HK-2 (cell line): ENCODE results near the gene GTF3C1.

Source experiments
- DNase-seq: peaks from one replicate; pipeline ENCODE4 v3.0.0-alpha.2; 2018; ENCODE audit not compliant: unreplicated experiment

Gene GTF3C1

GRCh38 chr16:27561216-27561615, 11.5 kb upstream of the GTF3C1 start:
- no peak for DNase-seq

GRCh38 chr16:27558932-27559331, 9.2 kb upstream of the GTF3C1 start:
- DNase-seq: no peak

- DNase-seq: no peak
These were observed 8.7 kb upstream of the GTF3C1 start for GRCh38 chr16:27558434-27558833.

GRCh38 chr16:27556471-27556870, 6.8 kb upstream of the GTF3C1 start:
- DNase-seq: no peak

GRCh38 chr16:27551036-27551435, 1.3 kb upstream of the GTF3C1 start:
- no peak for DNase-seq

DNA sequence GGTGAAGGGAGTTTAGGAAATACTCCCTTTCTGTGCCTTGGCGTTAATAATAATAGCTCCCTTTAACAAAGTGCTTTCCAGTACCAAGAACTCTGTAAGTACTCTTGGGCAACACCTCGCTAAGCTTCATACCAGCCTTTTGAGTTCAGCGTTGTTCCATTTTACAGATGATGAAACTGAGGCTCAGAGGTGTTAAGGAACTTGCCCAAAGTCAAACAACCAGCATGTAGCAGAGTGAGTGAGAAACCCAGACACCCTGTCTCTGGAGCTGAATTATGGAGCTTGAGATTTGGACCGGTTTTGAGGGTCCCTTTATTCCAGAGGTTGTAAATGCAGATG, 838 bp upstream of the GTF3C1 start:
- no peak for DNase-seq

- DNase-seq: no peak
These were observed 308 bp downstream of the GTF3C1 start for GRCh38 chr16:27549464-27549745.

- DNase-seq: no peak
These were observed 1.9 kb downstream of the GTF3C1 start for GRCh38 chr16:27547851-27548250.

DNA sequence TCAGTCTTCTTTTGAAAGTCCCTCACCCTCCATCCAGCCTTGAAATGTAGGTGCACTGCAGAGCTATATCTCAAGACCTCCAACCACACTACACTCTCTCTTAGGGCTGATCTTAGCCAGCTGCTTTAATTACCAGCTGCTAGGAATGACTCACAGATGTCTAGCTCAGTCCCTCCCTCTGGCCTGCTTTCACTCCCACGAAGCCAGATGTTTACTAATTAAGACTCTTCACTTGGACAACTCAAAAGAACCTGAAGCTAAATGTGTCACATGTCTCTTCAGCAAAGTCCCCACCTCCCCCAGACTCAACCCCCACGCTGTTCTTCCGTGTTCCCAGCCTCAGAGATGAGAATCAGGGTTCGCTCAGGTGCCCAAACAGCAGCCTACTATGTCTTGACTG, 2.6 kb downstream of the GTF3C1 start:
- DNase-seq: no peak

DNA sequence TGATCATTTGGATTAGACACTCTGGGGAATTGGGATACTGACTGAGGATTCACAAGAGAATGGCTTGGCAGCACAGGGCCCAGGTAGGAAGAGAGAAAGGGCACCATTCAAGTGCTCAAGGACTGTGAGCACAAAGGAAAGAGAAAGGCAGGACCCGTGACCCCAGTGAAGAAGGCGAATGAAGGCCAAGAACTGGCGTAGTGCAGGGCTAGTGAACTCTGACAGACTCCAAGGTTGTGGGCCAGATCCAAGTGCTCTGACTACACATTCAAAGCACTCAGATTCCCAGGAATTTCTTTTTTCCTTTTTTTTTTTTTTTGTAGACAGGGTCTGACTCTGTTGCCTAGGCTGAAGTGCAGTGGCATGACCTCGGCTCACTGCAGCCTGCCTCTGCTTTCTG, 5.0 kb downstream of the GTF3C1 start:
- no peak for DNase-seq

DNA sequence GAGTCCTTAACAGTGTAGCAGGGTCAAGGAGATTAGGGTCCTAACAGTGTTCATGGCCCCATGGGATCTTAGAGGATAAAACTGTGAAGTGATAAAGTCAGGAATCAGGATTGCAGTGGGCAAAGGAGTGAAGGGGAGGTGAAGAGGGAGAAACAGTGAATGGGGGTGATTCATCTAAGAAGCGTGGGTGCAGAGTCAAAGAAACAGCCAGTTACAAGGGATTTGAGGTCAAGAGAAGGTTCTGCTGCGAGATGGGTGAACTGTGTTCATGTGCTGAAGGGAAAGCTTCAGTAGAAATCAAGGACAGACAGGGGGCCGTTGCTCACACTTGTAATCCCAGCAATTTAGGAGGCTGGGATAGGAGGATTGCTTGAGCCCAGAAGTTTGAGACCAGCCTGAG, 5.9 kb downstream of the GTF3C1 start:
- no peak for DNase-seq

DNA sequence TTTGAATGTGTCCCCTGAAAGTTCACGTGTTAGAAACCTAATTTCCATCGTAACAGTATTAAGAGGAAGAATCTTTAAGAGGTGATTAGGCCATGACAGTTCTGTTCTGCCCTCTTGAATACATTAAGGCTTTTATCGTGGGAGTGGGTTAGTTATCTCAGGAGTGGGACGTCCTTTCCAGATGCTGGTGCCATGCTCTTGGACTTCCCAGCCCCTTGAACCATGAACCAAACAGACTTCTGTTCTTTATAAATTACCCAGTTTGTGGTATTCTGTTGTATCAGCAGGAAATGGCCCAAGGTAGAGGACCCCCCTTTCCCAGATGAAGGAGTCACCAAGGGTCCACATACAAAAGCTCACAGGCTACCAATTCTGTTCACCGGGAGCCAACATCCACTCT, 10.1 kb downstream of the GTF3C1 start:
- DNase-seq: no peak

DNA sequence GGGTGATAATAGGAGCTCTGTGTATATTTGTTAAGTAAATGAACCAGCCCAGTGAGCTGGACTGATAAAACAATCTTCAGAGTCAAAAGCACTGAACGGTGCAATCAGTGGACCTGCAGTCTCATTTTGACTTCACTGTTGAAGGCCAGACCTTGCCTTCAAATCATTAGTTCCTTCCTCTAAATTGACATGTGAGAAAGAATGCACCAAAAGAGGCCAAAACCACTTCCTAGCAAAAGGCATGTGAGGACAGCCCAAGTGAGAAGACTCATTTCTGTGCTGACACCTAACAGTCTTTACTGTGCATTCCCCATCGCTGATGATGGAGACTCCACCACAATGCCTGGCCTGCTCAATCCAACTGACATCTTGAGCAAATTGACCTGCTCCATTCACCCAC, 10.6 kb downstream of the GTF3C1 start:
- no peak for DNase-seq

GRCh38 chr16:27538528-27538927, 11.2 kb downstream of the GTF3C1 start:
- no peak for DNase-seq

- DNase-seq: no peak
These were observed 15.5 kb downstream of the GTF3C1 start for GRCh38 chr16:27534256-27534655.

DNA sequence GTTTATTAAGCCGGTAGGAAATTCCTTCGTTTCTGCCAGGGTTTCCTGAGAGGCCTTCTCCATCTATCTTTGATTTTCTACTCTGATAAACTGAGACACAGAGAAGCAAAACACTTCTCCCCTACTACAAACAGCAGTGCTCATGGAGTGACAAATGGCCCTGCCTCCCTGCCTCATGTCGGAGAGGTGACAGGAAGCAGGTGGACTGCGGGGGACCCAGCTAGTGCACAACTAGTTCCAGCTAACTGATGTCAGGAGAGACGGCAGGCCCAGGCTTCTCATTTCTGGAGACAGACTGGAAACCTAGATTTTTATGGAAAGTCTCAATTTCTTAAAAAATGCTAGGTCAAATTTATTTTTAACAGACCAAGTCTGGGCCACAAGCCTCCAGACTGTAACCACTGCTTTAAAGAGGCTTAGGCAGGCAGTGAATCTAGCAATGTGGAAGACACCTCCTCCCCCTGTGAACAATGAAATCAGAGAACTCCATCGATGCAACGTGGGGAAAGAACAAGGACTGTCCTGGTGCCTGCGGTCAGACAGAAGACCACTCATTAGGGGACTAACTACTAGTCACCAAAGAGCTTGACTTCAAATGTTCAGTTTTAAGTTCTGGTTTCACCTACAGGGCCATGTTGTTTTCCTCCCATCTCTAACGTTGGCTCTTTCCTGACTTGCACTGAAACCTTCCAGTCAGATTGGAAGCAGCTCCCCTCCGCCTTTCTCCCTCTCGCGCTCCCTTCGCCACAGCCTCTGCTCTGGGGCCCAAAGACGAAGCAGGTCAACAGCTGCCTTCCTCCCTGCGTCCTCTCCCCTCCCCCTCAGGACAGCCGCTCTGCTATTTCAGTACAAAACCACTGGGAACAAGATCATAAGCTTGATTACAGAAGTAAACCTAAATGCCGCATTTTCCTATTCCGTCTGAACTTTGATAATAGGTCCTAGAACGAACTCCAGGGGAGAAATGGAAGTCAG, 17.6 kb downstream of the GTF3C1 start:
- no peak for DNase-seq

- no peak for DNase-seq
These were observed 18.5 kb downstream of the GTF3C1 start for GRCh38 chr16:27531186-27531585.

- peak; percentile 61 for DNase-seq
These were observed 19.8 kb downstream of the GTF3C1 start for GRCh38 chr16:27529962-27530361.

- no peak for DNase-seq
These were observed 21.4 kb downstream of the GTF3C1 start for GRCh38 chr16:27528294-27528693.

GRCh38 chr16:27526180-27526579, 23.5 kb downstream of the GTF3C1 start:
- no peak for DNase-seq

- DNase-seq: no peak
These were observed 27.5 kb downstream of the GTF3C1 start for GRCh38 chr16:27522173-27522707.

GRCh38 chr16:27520982-27521673, 28.6 kb downstream of the GTF3C1 start:
- DNase-seq: no peak

GRCh38 chr16:27518226-27518625, 31.5 kb downstream of the GTF3C1 start:
- no peak for DNase-seq
